UCSD-AML1 (cell line): ENCODE results near the gene DOCK4.

Experiments used
- DNase-seq: peaks from one replicate; lab custom pipeline; 2025; ENCODE audit not compliant: unreplicated experiment; lab: John Stamatoyannopoulos, UW

DOCK4 gene

DNA sequence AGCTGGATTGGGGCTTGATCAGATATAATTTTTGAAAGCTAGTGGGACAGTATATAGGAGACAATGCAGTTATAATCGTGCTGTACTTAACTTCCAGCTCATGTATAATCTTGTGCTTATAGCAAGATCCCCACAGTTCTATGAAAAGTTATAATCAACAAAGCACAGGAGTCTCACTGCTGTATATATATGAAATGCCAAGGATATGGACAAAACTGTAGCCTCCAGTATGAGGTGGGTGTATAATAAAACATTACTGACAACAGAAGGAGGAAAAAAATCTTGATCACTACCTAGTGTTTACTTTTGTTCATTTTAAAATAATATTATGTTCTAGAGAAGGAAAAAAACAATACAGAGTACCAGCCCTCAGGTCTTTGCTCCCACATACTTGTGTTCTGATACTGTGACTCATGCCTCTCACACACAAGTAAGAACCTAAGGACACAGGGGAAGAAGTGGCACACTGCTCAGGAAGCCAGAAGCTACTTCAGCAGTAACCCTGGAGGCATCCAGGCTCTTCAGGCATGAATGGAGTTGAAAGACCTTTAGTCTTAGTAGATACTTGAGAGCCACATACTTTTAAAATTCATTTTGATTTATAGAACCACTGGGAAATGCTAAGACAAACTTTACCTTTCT is 378.2 kb downstream of the DOCK4 start:
- DNase-seq: no peak

DNA sequence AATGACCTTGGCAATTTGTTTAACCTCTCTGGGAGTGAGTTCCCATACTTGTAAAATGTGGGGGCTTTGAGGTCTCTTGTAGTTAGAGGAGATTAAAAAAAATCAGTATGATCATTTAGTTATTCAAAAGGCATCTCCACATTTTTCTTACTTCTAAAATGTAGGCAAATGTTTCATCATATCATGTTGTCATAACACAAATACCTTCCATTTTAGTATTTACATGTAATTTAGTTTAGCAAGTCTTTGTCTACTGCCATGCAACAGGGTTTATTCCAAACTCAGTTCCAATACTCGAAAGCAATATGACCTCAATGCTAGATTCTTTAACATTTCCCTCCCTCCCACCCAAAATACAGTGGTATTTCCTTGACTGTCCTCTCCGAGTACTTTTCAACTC is 381.2 kb downstream of the DOCK4 start:
- no peak for DNase-seq

DNA sequence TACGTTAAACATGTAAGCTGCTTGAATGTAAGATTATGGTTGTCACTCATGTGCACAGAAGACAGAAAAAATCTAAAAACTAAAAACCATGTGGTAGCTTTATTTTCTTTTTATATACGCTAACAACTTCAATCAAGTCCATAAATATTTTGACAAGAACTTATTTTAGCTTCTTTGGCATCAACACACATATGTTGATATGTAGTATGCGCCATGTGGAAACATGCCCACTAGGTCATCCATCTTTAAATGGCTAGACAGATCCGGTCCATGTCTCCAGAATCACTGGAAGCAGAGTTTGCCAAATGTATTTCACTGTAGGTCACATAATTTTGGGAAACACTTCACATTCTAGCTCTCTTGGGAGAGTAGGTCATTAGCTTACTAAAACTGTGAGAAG is 382.4 kb downstream of the DOCK4 start:
- no peak for DNase-seq

DNA sequence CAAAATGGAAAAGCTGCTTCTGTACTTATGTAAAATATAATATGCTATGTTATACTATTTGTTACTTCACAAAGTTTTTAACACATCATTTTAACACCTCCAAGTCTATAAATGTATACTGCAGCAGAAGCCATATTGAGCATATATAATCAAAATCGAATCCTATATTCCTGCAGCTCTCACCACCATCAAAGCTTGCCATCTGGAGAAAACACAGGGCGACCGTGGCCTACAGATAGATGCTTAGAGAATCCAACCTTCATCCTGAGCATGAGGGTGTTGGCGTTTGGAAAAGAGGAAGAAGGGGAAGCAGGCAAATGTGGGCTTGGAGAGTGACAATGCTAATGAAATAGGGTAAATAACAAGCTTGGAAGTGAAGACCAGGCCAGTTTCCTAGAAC is 385.2 kb downstream of the DOCK4 start:
- DNase-seq: no peak

DNA sequence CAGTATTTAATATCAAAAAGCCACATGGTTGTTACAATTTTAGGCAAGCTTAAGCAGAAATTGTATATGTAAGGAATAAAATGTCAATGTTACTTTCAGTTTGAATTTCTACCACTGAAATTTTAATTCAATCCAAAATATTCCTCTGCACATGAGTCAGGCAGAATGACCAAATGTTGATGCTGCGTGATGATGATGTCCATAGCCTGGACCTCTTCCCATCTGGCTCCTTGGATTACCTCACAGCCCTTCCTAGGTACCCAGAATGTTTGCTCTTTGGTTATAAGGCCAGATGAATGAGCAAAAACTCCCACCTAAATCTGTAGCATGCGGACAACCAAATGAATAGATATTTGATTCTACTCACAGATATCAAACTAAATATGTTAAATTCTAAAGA is 385.6 kb downstream of the DOCK4 start:
- DNase-seq: no peak

DNA sequence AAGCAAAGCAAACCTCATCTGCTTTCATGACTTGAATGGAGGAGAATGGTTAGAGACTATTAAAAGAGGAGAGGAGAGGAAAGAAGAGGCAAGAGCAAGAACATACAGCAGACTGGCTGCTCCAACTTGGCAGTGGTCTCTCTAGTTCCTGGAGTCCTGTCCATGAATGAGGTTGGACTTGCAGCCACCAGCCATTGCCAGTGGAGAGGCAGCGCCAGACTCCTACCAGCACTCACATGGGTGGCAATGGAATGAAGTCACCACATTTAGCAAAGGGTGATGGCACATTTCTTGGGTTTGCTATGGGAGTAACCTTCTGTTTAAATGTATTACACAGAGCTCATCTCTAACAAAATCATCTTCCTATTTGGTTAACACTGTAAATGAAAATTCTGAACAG is 386.1 kb downstream of the DOCK4 start:
- no peak for DNase-seq

DNA sequence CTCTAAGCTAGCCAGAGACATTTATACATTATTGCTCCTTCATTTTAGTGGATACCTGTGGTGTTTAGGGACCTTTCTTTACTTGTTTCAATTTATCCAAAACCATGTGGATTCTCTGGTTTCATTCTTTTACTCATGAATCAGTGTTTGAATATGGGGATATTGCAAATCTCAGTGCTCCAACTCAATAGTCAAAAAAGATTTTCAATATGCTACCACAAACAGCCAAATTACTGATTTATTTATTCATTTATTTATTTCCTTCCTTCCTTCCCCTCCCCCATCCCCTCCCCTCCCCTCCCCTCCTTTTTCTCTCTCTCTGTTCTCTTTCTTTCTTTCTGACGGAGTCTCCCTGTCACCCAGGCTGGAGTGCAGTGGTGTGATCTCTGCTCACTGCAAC is 390.8 kb downstream of the DOCK4 start:
- no peak for DNase-seq

DNA sequence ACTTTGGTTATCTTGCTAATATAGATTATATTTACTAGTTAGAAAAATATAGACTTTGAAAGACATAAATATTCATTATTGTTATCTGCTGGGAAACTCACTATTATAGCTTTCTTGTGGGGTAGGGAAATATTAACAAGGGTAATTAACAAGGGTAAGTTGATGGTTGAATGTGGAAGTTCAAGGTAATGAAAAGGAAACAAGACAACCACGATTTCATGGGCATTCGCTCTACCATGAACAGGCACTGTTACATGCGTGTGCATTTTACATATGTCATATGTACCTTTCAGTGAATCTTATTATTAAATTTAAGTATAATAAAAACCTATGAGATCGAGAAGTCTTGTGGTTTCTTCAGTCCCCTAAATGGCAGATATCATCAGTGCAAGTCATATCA is 392.9 kb downstream of the DOCK4 start:
- no peak for DNase-seq

DNA sequence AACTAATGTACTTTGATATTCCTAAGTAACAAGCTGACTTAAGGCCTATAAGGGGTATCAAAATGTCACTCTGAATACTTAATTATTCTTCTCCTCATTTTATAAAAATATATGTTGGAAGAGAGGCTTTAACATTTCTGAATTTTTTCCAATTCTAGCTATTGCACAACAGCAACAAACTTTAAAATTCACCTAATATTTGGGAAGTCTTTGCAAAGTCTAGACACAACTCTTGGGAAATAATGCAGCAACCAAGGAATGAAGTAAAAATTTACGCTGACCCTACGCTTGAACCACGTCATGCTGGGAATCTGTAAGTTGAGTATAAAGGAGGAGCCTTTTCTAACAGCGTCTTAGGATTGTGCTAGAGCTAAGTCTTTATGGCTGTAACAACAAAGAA is 400.0 kb downstream of the DOCK4 start:
- DNase-seq: no peak

DNA sequence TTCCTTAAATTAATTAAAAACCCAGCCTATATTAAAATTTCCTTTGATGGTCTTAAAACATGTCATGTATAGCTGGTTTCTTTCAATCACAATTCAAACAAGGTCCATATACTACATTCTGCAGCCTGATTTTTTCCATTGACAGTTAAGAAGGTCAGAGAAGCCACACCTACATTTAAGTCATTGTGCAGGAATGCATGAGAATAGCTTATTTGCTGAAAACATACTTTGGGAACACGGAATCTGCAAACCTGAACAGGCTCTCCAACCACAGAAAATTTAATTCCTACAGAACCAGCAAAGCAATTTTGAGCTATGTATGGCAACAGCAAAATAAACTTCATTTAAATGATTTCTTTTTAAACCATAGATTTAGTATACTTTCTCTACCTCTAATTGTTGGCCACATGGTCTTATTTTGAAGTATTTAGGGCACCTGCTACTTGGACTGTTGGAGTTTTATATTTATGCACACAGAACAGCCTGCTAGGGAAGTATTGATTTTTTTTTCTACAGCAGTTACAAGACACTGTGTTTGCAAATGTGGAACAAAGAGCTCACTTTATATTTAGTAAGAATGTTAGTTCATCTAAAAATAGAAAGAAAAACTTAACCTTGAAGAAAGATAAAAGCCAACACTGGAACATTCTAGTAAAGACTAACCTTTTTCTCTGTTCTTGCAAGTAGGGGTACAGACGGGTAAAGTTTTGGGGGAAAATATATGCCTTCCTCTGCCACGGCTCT is 403.0 kb downstream of the DOCK4 start:
- no peak for DNase-seq

DNA sequence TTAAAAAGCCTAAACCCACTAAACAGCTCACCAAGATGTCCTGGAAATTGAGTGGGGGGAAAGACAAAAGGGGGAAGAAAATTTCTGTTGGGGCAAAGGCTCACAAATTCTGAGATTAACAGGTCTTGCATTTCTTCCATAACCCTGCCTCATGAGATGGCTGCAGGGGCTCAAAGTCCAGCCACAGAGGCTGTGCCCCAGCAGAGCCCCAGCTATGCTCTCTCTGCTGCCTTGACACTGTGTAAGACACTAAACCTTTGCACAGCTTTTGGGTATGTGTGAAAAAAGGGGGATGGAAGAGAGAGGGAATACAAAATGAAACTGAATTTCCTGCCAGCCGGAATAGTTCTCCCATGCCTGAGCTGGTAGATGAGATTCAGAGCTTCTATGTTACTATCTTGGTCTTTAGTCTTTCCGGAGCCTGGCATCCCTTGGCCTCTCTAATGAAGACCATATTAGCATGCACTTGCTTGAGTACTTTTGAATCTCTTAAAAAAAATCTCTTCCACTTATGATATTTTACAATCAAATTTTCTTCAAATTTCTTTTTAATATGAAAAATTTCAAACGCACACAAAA is 403.9 kb downstream of the DOCK4 start:
- no peak for DNase-seq

DNA sequence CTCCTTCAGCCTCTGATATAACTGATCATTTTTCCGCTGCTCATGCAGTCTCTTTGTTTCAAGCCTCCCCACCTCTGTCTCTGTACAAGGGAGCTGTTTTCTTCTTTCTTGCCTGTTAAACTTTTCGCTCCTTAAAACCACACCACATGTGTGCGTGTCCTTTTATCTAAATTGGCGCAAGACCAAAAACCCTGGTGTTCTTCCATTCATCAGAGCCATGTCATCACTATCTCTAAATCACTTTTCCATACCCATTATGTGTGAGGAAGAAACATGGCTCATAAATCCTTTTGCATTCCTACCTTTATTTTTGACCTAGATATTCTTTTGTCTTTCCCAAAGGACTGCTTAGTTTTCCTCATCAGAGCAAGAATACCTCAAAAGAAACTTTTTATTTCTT is 404.9 kb downstream of the DOCK4 start:
- DNase-seq: no peak

DNA sequence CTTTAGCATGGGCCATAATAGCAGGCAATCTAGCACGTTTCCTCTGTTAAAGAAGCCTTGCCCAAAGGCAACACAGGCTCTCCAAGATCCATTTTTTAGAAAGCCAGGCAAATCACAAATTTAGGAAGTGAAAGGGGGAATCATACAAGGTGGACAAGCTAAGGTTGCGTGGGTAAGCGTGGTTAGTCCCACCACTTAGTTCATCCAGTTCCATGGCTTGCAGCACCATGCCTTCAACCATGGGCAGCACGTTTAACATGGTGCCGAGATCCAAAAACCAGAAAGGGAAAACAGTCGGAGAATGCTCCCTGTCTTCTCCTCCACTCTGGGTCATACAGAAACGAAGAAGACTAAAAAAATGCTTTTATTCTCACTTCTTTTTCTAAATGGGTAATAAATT is 409.5 kb downstream of the DOCK4 start:
- DNase-seq: no peak

DNA sequence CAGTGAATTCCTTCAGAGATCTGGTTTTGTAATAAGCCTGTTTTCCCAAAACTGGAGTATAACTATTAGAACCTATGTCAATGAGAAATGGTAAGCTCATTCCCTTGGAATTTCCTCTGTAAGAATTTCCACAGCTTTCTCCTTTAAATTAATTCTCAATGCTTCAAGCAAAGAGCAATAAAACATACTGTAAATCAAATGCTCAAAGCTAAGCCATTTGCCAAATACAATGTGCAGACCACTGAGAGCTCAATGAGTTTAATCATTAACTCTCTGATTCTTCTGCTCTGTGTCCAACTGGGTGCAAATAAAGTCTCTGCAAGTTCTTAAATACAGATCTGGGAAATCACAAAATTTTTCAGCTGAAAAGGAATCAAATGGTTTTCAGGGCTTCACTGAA is 416.3 kb downstream of the DOCK4 start:
- no peak for DNase-seq

DNA sequence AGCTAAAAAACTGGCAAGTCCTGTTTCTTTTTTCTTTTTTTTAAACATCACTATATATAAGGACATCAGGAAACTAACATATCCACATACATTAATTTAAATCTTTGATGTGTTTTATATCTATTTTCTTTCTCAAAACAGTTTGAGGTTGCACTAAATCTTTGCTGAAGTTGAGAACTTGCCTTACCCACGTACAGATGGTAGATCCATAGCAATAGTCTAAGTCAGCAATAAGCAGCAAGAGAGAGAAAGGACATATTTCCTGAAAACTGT is 417.2 kb downstream of the DOCK4 start:
- no peak for DNase-seq

DNA sequence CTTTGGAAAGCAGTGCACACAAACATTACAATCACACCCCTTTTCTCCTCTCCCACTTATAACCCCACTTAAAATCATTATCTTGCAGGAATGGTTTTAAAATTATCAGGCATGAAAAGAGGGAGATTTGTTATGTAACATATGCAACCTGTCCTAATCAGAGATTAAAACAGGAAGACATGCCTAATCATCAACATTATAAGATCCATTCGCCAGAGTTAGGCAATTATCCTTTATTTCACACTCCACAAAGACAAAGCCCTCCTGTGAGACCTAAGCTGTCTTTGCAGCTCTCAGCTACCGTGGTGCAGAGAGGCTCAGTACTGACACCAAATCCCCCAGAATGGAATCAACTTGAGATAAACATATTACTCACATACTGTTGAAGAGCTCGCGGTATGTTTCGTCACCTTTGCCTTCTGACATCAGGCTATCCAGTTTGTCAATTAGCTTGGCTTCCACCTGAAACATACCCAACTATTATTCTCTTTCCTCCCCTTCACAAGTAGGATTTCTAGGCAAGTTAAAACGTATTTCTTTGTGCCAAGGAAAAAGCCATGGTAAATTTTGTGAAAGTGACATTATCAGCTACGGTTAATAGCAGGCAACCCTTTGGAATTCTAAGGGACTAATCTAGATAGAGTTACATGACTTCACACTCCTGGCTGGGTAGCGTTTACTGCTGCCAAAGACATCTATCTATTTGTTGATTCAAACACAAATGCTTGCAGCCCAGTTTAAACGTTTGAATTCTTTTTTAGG is 417.7 kb downstream of the DOCK4 start:
- DNase-seq: no peak

DNA sequence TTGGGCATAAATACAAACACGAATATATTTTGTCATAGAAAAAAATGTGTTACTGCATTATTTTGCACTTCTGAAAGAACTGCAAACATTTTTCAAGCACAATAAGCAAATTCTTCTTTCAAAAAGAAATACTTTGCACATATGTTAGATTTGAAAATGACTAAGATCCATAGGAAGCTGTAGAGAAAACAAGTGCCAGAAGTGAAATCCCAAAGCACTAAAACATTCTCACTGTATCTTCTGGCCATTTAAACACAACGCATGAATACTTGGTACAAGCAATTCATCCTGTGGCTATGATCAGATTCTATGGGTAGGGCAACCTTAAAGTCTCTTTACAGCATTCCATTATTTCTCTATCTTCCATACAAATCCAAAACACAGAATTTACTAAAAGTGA is 418.5 kb downstream of the DOCK4 start:
- DNase-seq: no peak

DNA sequence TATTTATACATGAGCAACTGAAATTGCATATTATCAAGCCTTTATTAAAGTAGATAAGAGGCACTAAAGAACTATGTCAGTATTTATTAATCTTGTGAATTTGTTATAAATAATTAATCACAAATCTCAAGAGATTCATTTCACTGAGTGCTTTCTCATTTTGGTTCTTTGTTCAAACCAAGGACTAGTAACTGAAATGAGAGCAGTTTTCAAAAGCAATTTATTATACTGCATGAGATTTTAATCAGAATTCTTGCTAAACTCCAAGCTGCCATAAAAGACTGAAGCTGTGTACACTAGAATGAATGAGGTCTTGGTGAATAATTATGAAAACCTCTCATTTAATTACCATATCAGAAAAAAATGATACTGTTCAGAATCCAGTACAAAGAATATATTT is 419.1 kb downstream of the DOCK4 start:
- DNase-seq: no peak

DNA sequence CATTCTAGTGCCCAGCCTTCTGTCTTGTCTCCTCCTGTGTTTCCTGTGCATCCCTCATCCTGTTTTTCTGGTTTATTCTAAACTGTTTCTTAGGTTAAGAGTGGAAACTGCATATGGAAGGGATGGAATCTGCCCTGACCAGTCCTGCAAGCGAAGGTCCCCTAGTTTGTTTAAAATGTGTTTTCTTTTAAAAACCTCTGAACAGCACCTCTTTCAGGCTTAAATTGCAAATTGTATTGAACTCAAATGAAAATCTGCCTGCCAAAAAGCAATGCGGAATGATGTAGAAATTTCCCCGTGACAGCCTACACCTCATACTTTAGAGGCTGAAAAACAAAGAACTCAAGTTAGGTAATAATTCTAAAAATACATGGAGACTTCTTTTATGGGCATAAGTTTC is 421.1 kb downstream of the DOCK4 start:
- DNase-seq: no peak

DNA sequence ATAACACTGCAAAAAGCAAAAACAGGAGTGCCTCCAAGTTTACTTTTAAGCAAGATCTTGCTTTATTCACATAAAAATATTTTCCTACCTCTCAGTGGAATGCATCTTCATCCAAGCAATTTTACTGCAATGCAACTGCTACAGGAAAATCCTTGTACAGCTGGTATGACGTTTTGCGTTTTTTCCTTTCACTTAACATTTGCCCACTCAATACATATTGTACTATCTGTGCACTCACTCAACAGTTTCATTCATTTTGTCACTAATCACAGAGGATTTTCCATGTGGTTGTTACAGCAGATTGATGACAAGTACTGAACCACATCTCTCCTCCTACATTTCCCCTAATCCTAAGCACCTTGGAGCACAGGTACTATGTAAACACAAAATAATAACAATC is 421.9 kb downstream of the DOCK4 start:
- DNase-seq: no peak

DNA sequence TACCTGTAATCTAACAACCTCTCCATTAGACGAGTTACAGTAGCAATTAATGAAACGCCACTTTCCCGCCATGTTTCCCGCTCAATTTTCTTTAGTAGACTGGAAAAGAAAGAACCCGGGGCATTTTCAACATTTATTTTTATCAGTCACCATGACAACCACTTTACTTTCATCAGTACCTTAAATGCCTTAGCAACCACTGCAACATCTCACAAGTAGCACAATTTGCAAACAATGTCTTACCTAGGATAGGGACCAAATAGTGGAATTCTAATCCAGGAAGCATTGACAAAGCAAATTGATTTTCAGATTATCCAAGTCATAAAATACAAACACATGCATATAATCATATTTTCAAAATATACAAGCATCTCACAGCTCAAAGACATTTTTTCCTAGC is 422.3 kb downstream of the DOCK4 start:
- DNase-seq: no peak

DNA sequence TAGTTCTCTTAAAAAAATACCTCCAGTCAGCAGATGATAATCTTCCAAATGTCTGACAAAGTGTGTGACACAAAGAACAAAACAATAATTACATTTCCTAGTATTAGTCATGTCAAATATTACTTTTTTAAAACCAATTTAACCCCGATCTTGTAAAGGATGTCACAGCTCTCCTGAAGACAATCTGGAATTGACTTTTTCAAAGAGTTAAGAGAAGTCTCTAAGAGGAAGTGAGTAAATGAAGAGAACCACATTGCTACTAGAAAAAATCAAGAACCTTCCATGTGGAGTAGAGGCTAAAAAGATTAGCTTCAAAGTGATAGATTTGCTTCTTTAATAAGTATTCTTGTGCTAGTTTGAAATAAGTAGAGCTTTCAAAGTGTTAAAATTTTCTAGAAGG is 425.7 kb downstream of the DOCK4 start:
- no peak for DNase-seq
